GM12873 (cell line): ENCODE measurements around the gene CERS1.

ENCODE experiments used
- TF ChIP-seq, protein P1 (sequence below): IDR thresholded peaks from 2 replicates; pipeline ENCODE4 v1.5.1; 2012; ENCODE audit warnings: low read depth, mild to moderate bottlenecking, moderate library complexity, low read length, control low read depth; ENCODE audit not compliant: insufficient read depth; ENCODE audit errors: missing control alignments

CERS1 gene

DNA sequence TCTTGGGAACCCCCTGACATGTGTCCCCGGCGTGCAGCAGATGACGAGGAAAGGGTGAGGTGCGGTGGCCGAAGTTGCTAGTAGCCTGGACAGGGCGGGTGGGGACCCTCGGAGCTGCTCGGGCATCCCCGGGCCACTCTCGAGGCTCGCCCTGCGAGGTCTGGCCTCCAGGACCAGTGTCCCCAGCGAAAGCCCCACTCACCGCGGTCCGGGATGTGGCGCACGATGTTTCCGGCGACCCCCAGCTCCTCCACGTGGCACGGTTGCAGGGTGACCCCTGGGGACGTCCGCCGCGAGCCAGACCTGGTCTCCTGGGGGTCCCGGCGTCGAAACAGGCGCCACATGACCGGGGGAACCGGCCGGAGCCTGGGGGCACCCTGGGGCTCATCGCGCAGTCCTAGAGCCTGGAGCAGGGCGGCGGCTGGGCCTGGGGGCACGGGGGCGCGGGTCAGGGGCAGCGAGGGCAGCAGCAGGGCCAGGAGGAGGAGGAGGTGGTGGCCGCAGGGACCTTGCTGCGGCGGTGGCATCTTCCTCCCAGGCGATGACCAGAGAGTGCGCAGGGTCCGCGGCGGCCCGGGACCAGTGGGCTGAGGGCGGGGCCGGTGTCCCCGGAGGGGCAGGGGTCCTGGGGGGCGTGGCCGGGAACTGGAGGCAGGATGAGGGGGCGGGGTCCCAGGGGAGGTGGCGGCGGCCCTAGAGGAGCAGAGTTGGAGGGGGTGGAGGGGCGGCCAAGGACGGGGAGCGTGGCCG is 26.0 kb downstream of the CERS1 start:
- TF ChIP-seq, protein P1, sequence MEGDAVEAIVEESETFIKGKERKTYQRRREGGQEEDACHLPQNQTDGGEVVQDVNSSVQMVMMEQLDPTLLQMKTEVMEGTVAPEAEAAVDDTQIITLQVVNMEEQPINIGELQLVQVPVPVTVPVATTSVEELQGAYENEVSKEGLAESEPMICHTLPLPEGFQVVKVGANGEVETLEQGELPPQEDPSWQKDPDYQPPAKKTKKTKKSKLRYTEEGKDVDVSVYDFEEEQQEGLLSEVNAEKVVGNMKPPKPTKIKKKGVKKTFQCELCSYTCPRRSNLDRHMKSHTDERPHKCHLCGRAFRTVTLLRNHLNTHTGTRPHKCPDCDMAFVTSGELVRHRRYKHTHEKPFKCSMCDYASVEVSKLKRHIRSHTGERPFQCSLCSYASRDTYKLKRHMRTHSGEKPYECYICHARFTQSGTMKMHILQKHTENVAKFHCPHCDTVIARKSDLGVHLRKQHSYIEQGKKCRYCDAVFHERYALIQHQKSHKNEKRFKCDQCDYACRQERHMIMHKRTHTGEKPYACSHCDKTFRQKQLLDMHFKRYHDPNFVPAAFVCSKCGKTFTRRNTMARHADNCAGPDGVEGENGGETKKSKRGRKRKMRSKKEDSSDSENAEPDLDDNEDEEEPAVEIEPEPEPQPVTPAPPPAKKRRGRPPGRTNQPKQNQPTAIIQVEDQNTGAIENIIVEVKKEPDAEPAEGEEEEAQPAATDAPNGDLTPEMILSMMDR, result no peak

DNA sequence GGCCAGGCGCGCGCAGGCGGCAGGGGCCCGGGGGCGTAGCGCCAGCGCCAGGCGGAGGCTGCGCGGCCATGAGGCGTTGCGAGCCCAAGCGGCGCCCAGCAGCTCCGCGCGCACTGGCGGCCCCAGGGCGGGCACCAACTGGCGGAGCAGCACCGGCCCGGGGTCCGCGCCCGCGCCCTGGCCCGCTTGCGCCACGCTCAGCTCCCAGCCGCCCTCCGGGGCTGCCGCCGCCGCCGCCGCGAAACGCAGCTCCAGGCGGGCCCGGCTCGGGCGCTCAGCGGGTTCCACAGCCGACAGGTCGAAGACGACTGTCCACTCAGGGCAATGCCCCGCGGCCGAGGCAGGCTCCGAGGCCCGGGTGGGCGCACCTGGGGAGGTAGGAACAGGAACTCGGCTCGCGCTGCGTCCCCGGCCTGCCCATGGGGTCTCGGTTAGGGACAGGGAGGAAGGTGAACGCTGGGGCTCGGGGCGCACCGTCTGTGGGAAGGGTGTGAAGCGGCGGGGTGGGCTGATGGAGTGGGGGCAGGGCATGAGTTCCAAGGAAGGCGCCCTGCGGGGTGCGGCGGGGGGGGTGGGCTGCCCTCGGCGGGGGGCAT is 26.8 kb downstream of the CERS1 start:
- TF ChIP-seq, protein P1, result no peak

DNA sequence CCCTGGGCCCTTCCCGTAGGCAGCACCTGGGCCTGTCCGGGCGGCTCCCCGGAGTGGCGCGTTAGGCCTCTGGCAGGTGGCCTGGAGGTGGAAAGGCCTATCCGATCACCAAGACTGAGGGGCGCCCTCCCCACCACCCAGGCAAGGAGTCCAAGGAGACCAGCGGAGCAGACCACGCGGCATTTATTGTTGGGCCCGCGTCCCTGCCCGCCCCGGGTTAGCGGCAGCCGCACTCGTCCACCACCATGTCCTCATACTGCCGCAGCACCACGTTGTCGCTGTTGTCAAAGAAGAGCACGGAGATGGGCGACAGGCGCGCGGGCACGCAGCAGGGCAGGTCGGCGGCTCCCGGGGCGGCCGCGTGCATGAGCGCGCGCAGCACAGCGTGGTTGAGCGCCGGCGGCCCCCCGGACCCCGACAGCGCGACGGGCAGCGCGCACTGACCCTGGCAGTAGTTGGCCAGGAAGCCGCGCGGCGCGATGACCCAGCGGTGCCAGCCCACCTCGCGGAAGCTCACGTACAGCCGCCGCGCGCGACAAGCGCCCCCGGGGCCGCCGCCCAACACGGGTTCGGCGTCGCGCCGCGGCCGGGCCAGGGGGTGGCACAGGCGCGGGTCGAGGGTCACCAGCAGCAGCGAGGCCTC is 27.5 kb downstream of the CERS1 start:
- TF ChIP-seq, protein P1, result no peak

DNA sequence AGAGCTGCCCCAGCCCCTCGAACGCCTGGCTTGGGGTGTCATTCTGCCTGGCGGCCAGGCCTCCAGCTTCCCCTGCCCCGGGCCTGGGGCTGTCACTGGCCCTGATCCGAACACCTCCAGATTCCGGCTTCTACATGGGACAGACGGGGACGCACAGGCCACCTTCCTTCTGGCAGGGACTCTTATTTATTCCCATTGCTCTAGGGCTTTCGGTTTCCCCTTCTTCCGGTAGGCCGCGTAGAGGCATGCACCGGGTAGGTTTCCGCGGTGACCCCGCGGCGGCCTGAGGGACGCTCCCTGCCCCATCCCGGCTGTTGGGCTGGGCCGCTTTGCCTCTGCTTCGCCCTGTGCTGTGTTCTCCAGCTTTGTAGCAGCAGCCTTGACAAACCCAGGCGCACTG is 28.2 kb downstream of the CERS1 start:
- TF ChIP-seq, protein P1, result no peak

DNA sequence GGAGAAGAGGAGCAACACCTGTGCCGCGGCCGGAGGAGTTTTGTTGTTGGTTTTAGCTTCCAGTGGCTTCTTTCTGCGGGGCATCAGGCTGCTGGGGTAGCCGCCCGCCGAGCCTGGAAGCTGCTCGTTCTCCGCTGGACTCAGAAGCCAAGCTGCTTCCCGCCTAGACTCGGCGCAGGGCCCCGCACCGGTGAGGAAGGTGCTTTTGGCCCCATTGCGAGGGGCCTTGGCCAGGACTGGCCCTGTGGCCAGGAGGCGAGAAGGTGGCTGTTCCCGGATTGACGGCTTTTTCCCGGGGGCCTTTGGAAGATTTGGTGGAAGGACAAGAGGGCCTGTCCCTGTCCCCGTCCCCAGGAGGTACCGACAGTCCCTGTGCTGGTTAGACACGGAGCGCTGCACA is 28.8 kb downstream of the CERS1 start:
- TF ChIP-seq, protein P1, result no peak

DNA sequence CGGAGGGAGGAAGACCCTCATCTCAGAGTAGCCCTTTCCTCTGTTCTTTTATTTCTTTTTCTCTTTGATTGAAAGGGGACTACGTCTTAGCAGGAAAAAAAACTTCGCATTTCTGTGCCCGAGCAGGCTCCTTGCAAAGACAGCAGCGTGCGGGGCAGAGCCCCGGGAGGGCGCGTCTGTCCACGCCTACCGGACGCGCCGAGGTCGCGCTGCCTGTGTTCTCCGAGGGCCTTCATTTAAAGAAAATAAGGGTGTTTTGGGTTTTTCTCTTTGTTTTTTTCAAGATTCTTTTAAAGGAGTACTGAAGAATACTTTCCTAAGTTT is 29.2 kb downstream of the CERS1 start:
- TF ChIP-seq, protein P1, result no peak

DNA sequence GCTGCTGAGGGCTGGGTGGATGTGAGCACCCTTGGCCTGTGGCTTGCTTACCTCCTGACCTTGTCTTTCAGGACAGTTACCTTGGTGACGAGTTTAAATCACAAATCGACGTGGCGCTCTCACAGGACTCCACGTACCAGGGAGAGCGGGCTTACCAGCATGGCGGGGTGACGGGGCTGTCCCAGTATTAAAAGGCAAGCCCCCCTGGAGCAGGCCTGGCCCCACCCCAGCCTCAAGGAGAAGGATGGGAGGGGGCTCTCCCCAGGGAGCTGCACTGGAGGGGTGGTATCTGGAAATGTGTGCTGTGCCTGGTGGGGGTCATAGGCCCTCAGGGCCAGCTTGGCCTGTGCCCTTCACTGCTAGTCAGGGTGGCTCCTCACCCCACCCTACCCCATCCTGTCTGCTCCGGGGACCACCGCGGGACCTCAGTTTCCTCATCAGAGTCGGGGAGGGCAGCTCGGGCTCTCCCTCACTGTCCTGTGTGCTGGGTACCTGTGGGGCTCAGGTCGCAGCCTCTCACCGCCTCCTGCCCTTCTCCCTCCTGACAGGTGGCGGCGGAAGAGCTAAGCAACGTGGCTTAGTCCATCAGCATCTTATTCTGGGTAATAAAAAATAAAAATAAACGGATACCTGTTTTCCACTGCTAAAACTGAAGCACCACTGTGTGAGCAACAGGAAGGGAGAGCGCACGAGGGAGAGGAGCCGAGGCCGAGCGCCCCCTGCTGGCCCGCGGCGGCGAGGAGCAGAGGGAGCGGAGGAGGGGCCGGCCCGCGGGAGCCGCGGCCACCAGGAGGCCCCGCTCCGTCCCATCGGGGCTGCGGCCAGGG is 29.8 kb downstream of the CERS1 start:
- TF ChIP-seq, protein P1, result peak; percentile 89
